GM23338 (cell line): ENCODE data around the gene CNTNAP5. TPM values are rescaled to one million over a fixed set of nuclear protein-coding genes. Genes with fewer than 3 reads are reported as not detected.

Experiments used
- ATAC-seq: fragments of 200-7000 bp; cut with Tn5 transposase; 3 replicates; pipeline ENCODE4 v1.9.1; 2020
- DNase-seq: peaks from one replicate; pipeline ENCODE4 v3.0.0-alpha.2; 2015; ENCODE audit warnings: low spot score
- H2AFZ ChIP-seq: fragments of 200-600 bp; sonication (generic); 2 replicates; pipeline ENCODE4 v1.8.0; 2016; ENCODE audit warnings: antibody characterized with exemption, mild to moderate bottlenecking, moderate library complexity
- H3F3A ChIP-seq: fragments of 200-600 bp; sonication (generic); replicated peaks from 2 replicates; pipeline ENCODE4 v1.8.0; 2017; ENCODE audit warnings: antibody characterized with exemption, mixed run types, low read depth
- H3K27ac ChIP-seq: fragments of 200-600 bp; sonication (generic); 2 replicates; pipeline ENCODE4 v1.6.1; 2016; ENCODE audit warnings: low read depth
- H3K27me3 ChIP-seq: fragments of 200-600 bp; sonication (generic); 2 replicates; pipeline ENCODE4 v1.8.0; 2016; ENCODE audit warnings: mild to moderate bottlenecking, mixed run types, moderate library complexity; ENCODE audit not compliant: insufficient read depth
- H3K36me3 ChIP-seq: fragments of 200-600 bp; sonication (generic); 2 replicates; pipeline ENCODE4 v1.8.0; 2016; ENCODE audit warnings: mild to moderate bottlenecking; ENCODE audit not compliant: insufficient read depth
- H3K4me1 ChIP-seq: fragments of 200-600 bp; sonication (generic); 2 replicates; pipeline ENCODE4 v1.8.0; 2016; ENCODE audit warnings: mild to moderate bottlenecking, moderate library complexity; ENCODE audit not compliant: insufficient read depth
- H3K4me2 ChIP-seq: fragments of 200-600 bp; sonication (generic); 2 replicates; pipeline ENCODE4 v1.7.1; 2017; ENCODE audit warnings: mixed run types
- H3K4me3 ChIP-seq: fragments of 200-600 bp; sonication (generic); 2 replicates; pipeline ENCODE4 v1.6.1; 2016; ENCODE audit warnings: mixed run types
- H3K79me2 ChIP-seq: fragments of 200-600 bp; sonication (generic); replicated peaks from 2 replicates; pipeline ENCODE4 v1.8.0; 2017; ENCODE audit warnings: mild to moderate bottlenecking; ENCODE audit not compliant: insufficient read depth
- H3K9me2 ChIP-seq: fragments of 200-600 bp; sonication (generic); 2 replicates; pipeline ENCODE4 v1.8.0; 2017; ENCODE audit not compliant: insufficient read depth
- H4K20me1 ChIP-seq: fragments of 200-600 bp; sonication (generic); replicated peaks from 2 replicates; pipeline ENCODE4 v1.8.0; 2017; ENCODE audit warnings: mild to moderate bottlenecking; ENCODE audit not compliant: insufficient read depth
- H3K27ac Mint-ChIP-seq: 2 replicates; pipeline ENCODE4 v1.8.0; 2020; ENCODE audit warnings: inconsistent platforms, mild to moderate bottlenecking, moderate library complexity, mixed read lengths
- H3K27me3 Mint-ChIP-seq: 3 replicates; pipeline ENCODE4 v1.8.0; 2022; ENCODE audit warnings: low read depth, mild to moderate bottlenecking, moderate library complexity, mixed read lengths, inconsistent platforms; ENCODE audit not compliant: insufficient read depth, poor library complexity
- H3K36me3 Mint-ChIP-seq: 3 replicates; pipeline ENCODE4 v1.8.0; 2021; ENCODE audit warnings: low read depth, mild to moderate bottlenecking, inconsistent platforms, moderate library complexity, mixed read lengths
- H3K4me1 Mint-ChIP-seq: 3 replicates; pipeline ENCODE4 v1.8.0; 2020; ENCODE audit warnings: mild to moderate bottlenecking, inconsistent platforms, mixed read lengths
- H3K4me3 Mint-ChIP-seq: 3 replicates; pipeline ENCODE4 v1.8.0; 2021; ENCODE audit warnings: moderate library complexity, mild to moderate bottlenecking, inconsistent platforms, mixed read lengths
- H3K9me3 Mint-ChIP-seq: 3 replicates; pipeline ENCODE4 v1.8.0; 2020; ENCODE audit warnings: moderate library complexity, mild to moderate bottlenecking, inconsistent platforms, mixed read lengths
- CREB1 ChIP-seq: fragments of 250-450 bp; sonication (Bioruptor Pico); IDR thresholded peaks from 2 replicates; pipeline ENCODE4 v1.5.0; 2020; ENCODE audit warnings: low read depth, mild to moderate bottlenecking, moderate library complexity
- CTCF ChIP-seq, 2 experiments: fragments of 200-600 bp in 1 of 2; sonication (generic) in 1 of 2; conservative IDR thresholded peaks; 2 replicates each; pipeline versions ENCODE4 v1.5.1 to v1.6.1; 2016 to 2017; ENCODE audit warnings: antibody characterized with exemption in 2 of 2, low read depth in 2 of 2, mild to moderate bottlenecking in 2 of 2, moderate library complexity in 1 of 2
- ETS1 ChIP-seq: IDR thresholded peaks from 2 replicates; pipeline ENCODE4 v1.6.1; 2016; ENCODE audit warnings: antibody characterized with exemption
- EZH2 ChIP-seq: fragments of 200-600 bp; sonication (generic); IDR thresholded peaks from one replicate; pipeline ENCODE4 v1.8.0; 2017; ENCODE audit warnings: antibody characterized with exemption, mild to moderate bottlenecking, low read depth; ENCODE audit not compliant: unreplicated experiment
- EZH2phosphoT487 ChIP-seq: fragments of 200-600 bp; sonication (generic); IDR thresholded peaks from one replicate; pipeline ENCODE4 v1.8.1; 2018; ENCODE audit warnings: antibody characterized with exemption; ENCODE audit not compliant: unreplicated experiment
- JUNB ChIP-seq: IDR thresholded peaks from one replicate; pipeline ENCODE4 v1.6.1; 2016; ENCODE audit warnings: antibody characterized with exemption; ENCODE audit not compliant: unreplicated experiment
- NANOG ChIP-seq: IDR thresholded peaks from 2 replicates; pipeline ENCODE4 v1.6.1; 2016; ENCODE audit warnings: antibody characterized with exemption, borderline replicate concordance
- POLR2AphosphoS5 ChIP-seq: IDR thresholded peaks from 2 replicates; pipeline ENCODE4 v1.6.1; 2016; ENCODE audit warnings: antibody characterized with exemption, low read depth
- REST ChIP-seq: IDR thresholded peaks from one replicate; pipeline ENCODE4 v1.6.1; 2018; ENCODE audit warnings: antibody characterized with exemption; ENCODE audit not compliant: unreplicated experiment
- STAT1 ChIP-seq: IDR thresholded peaks from one replicate; pipeline ENCODE4 v1.6.1; 2016; ENCODE audit warnings: antibody characterized with exemption; ENCODE audit not compliant: unreplicated experiment
- ZNF114 ChIP-seq: fragments of 250-450 bp; sonication (Bioruptor Pico); IDR thresholded peaks from 2 replicates; pipeline ENCODE4 v1.5.0; 2020; ENCODE audit warnings: mild to moderate bottlenecking, moderate library complexity
- ZNF331 ChIP-seq: fragments of 250-450 bp; sonication (Bioruptor Pico); IDR thresholded peaks from 2 replicates; pipeline ENCODE4 v1.5.0; 2020; ENCODE audit warnings: low read depth, mild to moderate bottlenecking, moderate library complexity
- ZNF462 ChIP-seq: fragments of 250-450 bp; sonication (Bioruptor Pico); IDR thresholded peaks from 2 replicates; pipeline ENCODE4 v1.5.0; 2020; ENCODE audit warnings: mild to moderate bottlenecking, moderate library complexity
- polyA plus RNA-seq: library from polyadenylated mRNA; unstranded; fragments of >200 nt; fragmentation: Nextera tagmentation; extraction: Ambion mirVana; gene quantifications from 2 replicates; pipeline ENCODE4 v1.2.1, GENCODE V29; 2016
- total RNA-seq: library from RNA; depleted of rRNA; stranded (reverse); fragments of >200 nt; shearing (Covaris generic); gene quantifications from 2 replicates; pipeline ENCODE4 v1.2.3, GENCODE V29; 2014

Gene CNTNAP5
- total and polyA plus RNA-seq, 2 experiments from 2014 or later = 0.49 to 0.50 TPM

GRCh38 chr2:124138076-124138475, 113.0 kb downstream of the CNTNAP5 start:
- Mint-ChIP-seq H3K9me3 (peaks cover 4% of the 10 kb centered on the region; the same call in 2 of the 3 replicates), H3K4me3 (no peak overlapping the region), H3K36me3 (no peaks in the 10 kb centered on the region; the same call in 2 of the 3 replicates), H3K27me3 (no peaks in the 10 kb centered on the region), H3K4me1 (0 out of 3 replicates have a peak, but pooled peaks cover 2% of the 10 kb centered on the region), H3K27ac (no peak overlapping the region)
- Histone ChIP-seq H3K4me1 (no peaks in the 10 kb centered on the region), H3K4me2 (no peak overlapping the region), H3K27me3 (no peaks in the 10 kb centered on the region), H3K9me2 (no peaks in the 10 kb centered on the region; the same call in 1 of the 2 replicates), H3K4me3 (no peak overlapping the region), H2AFZ (no peak overlapping the region), H3K79me2 (no peaks in the 10 kb centered on the region), H3K27ac (no peak overlapping the region), H3F3A (no peaks in the 10 kb centered on the region), H3K36me3 (no peaks in the 10 kb centered on the region), H4K20me1 (no peaks in the 10 kb centered on the region)
- TF ChIP-seq ETS1 (no peak), CREB1 (CRISPR knock-in tag) (no peak), REST (no peak), EZH2 (no peak), POLR2AphosphoS5 (no peak), STAT1 (no peak), EZH2phosphoT487 (no peak), ZNF462 (CRISPR knock-in tag) (no peak), ZNF114 (CRISPR knock-in tag) (no peak), NANOG (no peak), JUNB (no peak), ZNF331 (CRISPR knock-in tag) (no peak), CTCF (conservative IDR thresholded peaks at IDR 0.05; ENCODE audit: low read depth in 2 of 2) (no peak)
- ATAC-seq = no peak
- no peak for DNase-seq
